ENCODE measurements around the gene AKTIP.

Gene AKTIP

GRCh38 chr16:53484542-53484941 is 18.5 kb downstream of the AKTIP start:
- in situ Hi-C loops (cut with MboI; ENCODE audit: low sequenced_read_pairs): no loop called here

- in situ Hi-C loops (cut with MboI; ENCODE audit: low sequenced_read_pairs): no loop called here
Measured at GRCh38 chr16:53482123-53482522, 20.9 kb downstream of the AKTIP start.

GRCh38 chr16:53480394-53480793 is 22.6 kb downstream of the AKTIP start:
- in situ Hi-C loops (cut with MboI; ENCODE audit: low sequenced_read_pairs): no loop called here

- in situ Hi-C loops (cut with MboI; ENCODE audit: low sequenced_read_pairs): no loop called here
Measured at GRCh38 chr16:53478965-53479364, 24.0 kb downstream of the AKTIP start.

GRCh38 chr16:53476867-53477266 is 26.1 kb downstream of the AKTIP start:
- in situ Hi-C loops (cut with MboI; ENCODE audit: low sequenced_read_pairs): no loop called here

- in situ Hi-C loops (cut with MboI; ENCODE audit: low sequenced_read_pairs): no loop called here
Measured at GRCh38 chr16:53465606-53466280, 37.3 kb downstream of the AKTIP start.

- in situ Hi-C loops (cut with MboI; ENCODE audit: low sequenced_read_pairs): no loop called here
Measured at GRCh38 chr16:53458635-53459034, 44.4 kb downstream of the AKTIP start.

GRCh38 chr16:53457670-53458069 is 45.3 kb downstream of the AKTIP start:
- in situ Hi-C loops (cut with MboI; ENCODE audit: low sequenced_read_pairs): no loop called here

- in situ Hi-C loops (cut with MboI; ENCODE audit: low sequenced_read_pairs): no loop called here
Measured at GRCh38 chr16:53456625-53457024, 46.4 kb downstream of the AKTIP start.

- in situ Hi-C loops (cut with MboI; ENCODE audit: low sequenced_read_pairs): no loop called here
Measured at GRCh38 chr16:53453928-53454327, 49.1 kb downstream of the AKTIP start.

- in situ Hi-C loops (cut with MboI; ENCODE audit: low sequenced_read_pairs): no loop called here
Measured at GRCh38 chr16:53449816-53450517, 53.0 kb downstream of the AKTIP start.

- in situ Hi-C loops (cut with MboI; ENCODE audit: low sequenced_read_pairs): no loop called here
Measured at GRCh38 chr16:53446090-53446489, 56.9 kb downstream of the AKTIP start.

GRCh38 chr16:53445534-53445933 is 57.5 kb downstream of the AKTIP start:
- in situ Hi-C loops (cut with MboI; ENCODE audit: low sequenced_read_pairs): no loop called here

All from HL-60/S4 treated with phorbol 12-myristate 13-acetate at 8.2 ng/mL for 4 days and 3 days (cell line).